HG03558 (cell line): ENCODE measurements around the gene VPS35L.
A peak's percentile ranks its signal among the peaks of the same experiment; 100 is the strongest.

Experiments
- ATAC-seq: cut with Tn5 transposase; IDR thresholded peaks from one replicate; pipeline ENCODE4 v1.9.1; 2021; ENCODE audit warnings: moderate number of reproducible peaks; ENCODE audit not compliant: unreplicated experiment; ENCODE audit errors: extremely low read depth

Gene VPS35L

GRCh38 chr16:19555186-19555937 lies at the start of gene VPS35L:
Gene VPS35L (plus strand): TSS chr16:19555703. CDS start chr16:19555730, 27 bp downstream.
- peak; percentile 90 for ATAC-seq

GRCh38 chr16:19506965-19507364 lies 48.5 kb upstream of the VPS35L start:
- ATAC-seq, result no peak

GRCh38 chr16:19507867-19508266 lies 47.6 kb upstream of the VPS35L start:
- ATAC-seq, result no peak

GRCh38 chr16:19512297-19512696 lies 43.2 kb upstream of the VPS35L start:
- ATAC-seq, result no peak

GRCh38 chr16:19513377-19514053 lies 42.0 kb upstream of the VPS35L start:
- no peak for ATAC-seq

GRCh38 chr16:19515757-19516156 lies 39.7 kb upstream of the VPS35L start:
- no peak for ATAC-seq

- ATAC-seq, result no peak
Observed at GRCh38 chr16:19517424-19518089, 37.9 kb upstream of the VPS35L start.

GRCh38 chr16:19518388-19518787 lies 37.1 kb upstream of the VPS35L start:
- no peak for ATAC-seq

- ATAC-seq, result no peak
Observed at GRCh38 chr16:19520861-19521331, 34.6 kb upstream of the VPS35L start.

- peak; percentile 52 for ATAC-seq
Observed at GRCh38 chr16:19521471-19522396, 33.8 kb upstream of the VPS35L start, which contains the start of gene GDE1. Gene GDE1 (minus strand): TSS chr16:19522098. CDS start chr16:19521964, 134 bp downstream.

- no peak for ATAC-seq
Observed at GRCh38 chr16:19522397-19522732, 33.1 kb upstream of the VPS35L start.

GRCh38 chr16:19522760-19523159 lies 32.7 kb upstream of the VPS35L start:
- ATAC-seq, result no peak

GRCh38 chr16:19523184-19523558 lies 32.3 kb upstream of the VPS35L start:
- ATAC-seq, result no peak

- ATAC-seq, result peak; percentile 39
Observed at GRCh38 chr16:19523559-19524355, 31.7 kb upstream of the VPS35L start, which contains the start of gene CCP110. Gene CCP110 (plus strand): TSS chr16:19523942. CDS start chr16:19527882, 3,940 bp downstream.

- no peak for ATAC-seq
Observed at GRCh38 chr16:19524356-19524615, 31.2 kb upstream of the VPS35L start.

- no peak for ATAC-seq
Observed at GRCh38 chr16:19524616-19525384, 30.7 kb upstream of the VPS35L start.

- ATAC-seq, result no peak
Observed at GRCh38 chr16:19525385-19525723, 30.1 kb upstream of the VPS35L start.

GRCh38 chr16:19527161-19527560 lies 28.3 kb upstream of the VPS35L start:
- no peak for ATAC-seq

- no peak for ATAC-seq
Observed at GRCh38 chr16:19528666-19529065, 26.8 kb upstream of the VPS35L start.
